ENCODE measurements around the gene TNFAIP8L1.

- TF ChIP-seq CTCF (IDR thresholded peaks at IDR 0.05) (no peak), EZH2 (IDR thresholded peaks at IDR 0.05) (no peak)
Measured at GRCh38 chr19:4600893-4601292, 38.4 kb upstream of the TNFAIP8L1 start.

Data from neural progenitor cell (in vitro differentiated cells).